Regular cardiac myocyte (primary cell): ENCODE results near the gene FRAS1. TPM values are rescaled to one million over a fixed set of nuclear protein-coding genes. Genes with fewer than 3 reads are reported as not detected.

Experiments used
- total RNA-seq: library from RNA; depleted of rRNA; stranded (reverse); fragments of >200 nt; gene quantifications from 2 replicates; pipeline ENCODE4 v1.2.3, GENCODE V29; 2014

The FRAS1 gene, protein sequence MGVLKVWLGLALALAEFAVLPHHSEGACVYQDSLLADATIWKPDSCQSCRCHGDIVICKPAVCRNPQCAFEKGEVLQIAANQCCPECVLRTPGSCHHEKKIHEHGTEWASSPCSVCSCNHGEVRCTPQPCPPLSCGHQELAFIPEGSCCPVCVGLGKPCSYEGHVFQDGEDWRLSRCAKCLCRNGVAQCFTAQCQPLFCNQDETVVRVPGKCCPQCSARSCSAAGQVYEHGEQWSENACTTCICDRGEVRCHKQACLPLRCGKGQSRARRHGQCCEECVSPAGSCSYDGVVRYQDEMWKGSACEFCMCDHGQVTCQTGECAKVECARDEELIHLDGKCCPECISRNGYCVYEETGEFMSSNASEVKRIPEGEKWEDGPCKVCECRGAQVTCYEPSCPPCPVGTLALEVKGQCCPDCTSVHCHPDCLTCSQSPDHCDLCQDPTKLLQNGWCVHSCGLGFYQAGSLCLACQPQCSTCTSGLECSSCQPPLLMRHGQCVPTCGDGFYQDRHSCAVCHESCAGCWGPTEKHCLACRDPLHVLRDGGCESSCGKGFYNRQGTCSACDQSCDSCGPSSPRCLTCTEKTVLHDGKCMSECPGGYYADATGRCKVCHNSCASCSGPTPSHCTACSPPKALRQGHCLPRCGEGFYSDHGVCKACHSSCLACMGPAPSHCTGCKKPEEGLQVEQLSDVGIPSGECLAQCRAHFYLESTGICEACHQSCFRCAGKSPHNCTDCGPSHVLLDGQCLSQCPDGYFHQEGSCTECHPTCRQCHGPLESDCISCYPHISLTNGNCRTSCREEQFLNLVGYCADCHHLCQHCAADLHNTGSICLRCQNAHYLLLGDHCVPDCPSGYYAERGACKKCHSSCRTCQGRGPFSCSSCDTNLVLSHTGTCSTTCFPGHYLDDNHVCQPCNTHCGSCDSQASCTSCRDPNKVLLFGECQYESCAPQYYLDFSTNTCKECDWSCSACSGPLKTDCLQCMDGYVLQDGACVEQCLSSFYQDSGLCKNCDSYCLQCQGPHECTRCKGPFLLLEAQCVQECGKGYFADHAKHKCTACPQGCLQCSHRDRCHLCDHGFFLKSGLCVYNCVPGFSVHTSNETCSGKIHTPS (N-terminal part only)
- 0.77 and 5.4 TPM in 2 replicates for total RNA-seq

DNA sequence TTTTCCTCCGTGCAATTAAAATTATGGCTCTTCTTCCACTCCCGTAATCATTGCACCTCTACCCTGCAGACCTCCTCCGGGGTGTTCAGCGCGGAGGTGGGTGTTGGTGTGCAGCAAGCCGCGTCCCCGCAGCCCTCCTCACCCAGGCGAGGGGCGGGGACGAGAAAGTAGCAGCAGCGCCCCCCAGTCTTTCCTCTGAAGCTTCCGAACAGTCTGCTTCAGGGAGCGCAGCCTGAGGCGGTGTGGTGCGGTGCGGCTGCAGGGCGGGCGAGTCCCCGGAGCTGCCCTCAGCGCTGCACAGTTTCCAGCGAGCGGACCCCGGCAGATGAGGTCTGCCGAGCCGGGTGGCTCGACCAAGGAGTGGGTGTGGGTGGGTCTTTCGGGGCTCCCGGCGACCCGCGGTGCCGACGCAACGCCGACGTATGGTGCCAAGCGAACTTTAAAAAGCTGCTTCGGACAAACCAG lies at the start of gene FRAS1:
TSS of gene FRAS1 (plus strand) at position 189 of the 465 bp plus-strand sequence. CDS start 687 bp downstream, outside the sequence.

DNA sequence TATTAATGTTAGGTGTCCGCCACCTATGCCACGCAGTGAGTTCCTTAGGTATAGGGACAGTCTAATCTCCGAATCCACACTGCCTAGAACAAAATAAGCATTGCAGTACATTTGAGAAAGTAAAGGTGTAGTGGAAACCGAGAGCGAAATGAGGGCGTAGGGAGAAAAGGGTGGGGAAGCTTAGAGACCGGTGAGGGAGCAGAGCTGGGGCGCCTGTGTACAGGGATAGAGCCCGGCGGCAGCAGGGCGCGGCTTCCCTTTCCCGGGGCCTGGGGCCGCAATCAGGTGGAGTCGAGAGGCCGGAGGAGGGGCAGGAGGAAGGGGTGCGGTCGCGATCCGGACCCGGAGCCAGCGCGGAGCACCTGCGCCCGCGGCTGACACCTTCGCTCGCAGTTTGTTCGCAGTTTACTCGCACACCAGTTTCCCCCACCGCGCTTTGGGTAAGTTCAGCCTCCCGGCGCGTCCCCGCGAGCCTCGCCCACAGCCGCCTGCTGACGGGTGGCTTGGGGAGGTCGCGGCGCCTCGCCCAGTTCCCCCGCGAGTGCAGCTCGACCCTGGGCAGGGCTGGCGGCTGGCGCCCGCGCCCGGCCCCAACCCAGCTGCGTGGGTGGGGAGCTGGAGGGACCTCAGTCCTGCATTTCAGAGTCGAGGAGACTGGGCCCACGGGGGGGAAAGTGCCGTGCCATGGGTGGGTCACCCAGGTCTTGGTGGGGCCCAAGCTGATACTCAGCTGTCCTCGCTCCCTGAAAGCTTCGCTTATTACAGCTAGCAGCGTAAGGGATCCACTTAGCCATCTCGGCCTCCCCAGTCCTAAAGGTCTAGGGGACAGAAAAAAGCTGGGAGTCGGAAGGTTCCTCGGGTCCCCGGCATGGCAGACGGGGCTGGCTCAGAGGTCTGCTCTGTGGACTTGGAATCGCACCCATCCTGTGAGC lies 494.6 kb downstream of the FRAS1 start, which contains the start of gene ANXA3:
TSS of gene ANXA3 (plus strand) at position 351 of the 932 bp plus-strand sequence. CDS start 2,704 bp downstream, outside the sequence.

Other genes starting within 250 kb of the FRAS1 start
- 11.5 and 12.7 TPM in 2 replicates for gene CNOT6L, start 238.0 kb upstream of the FRAS1 start, total RNA-seq
- 32.4 and 43.9 TPM in 2 replicates for gene MRPL1, start 194.5 kb upstream of the FRAS1 start, total RNA-seq